HCT116 (cell line): ENCODE measurements around the gene COX7A1. TPM values are rescaled to one million over a fixed set of nuclear protein-coding genes. Genes with fewer than 3 reads are reported as not detected.

Experiments used
- ATAC-seq: fragments of 200-7000 bp; cut with Tn5 transposase; 2 replicates; pipeline ENCODE4 v1.9.1; 2020; ENCODE audit warnings: mild to moderate bottlenecking, moderate library complexity
- BruUV-seq: library from RNA; stranded (reverse); fragments of 400-500 nt; replicated peaks from 2 replicates; lab custom pipeline; 2021; lab: Mats Ljungman, UMichigan
- CTCF ChIA-PET: fragments of 300-600 bp; sonication (Branson Sonifier 250); formaldehyde crosslinking; loops from one replicate; lab custom pipeline; 2021; ENCODE audit warnings: antibody characterized with exemption; lab: Charles Lee
- POLR2A ChIA-PET: fragments of 300-600, 350-600 bp; sonication (Branson Sonifier 250); formaldehyde crosslinking; loops from one replicate; lab custom pipeline; 2021; ENCODE audit warnings: antibody characterized with exemption; lab: Charles Lee
- RAD21 ChIA-PET, 2 experiments: fragments of 300-600 bp; sonication (Branson Sonifier 250); formaldehyde crosslinking; loops; one replicate each; lab custom pipeline; 2023; ENCODE audit warnings: low total read pairs in 2 of 2; ENCODE audit not compliant: uncharacterized antibody in 2 of 2, unreplicated experiment in 2 of 2, low non-redundant PET in 1 of 2; lab: Charles Lee
- DNase-seq: peaks from one replicate; pipeline ENCODE4 v3.0.0-alpha.2; 2010; ENCODE audit warnings: low read depth, low spot score
- H2AFZ ChIP-seq: fragments of 200-600 bp; shearing (Covaris generic), sonication (generic); 2 replicates; pipeline ENCODE4 v1.6.1; 2017; ENCODE audit warnings: low read depth, mixed run types, mixed read lengths, antibody characterized with exemption, low read length; ENCODE audit not compliant: poor library complexity, severe bottlenecking
- H3K27ac ChIP-seq: 2 replicates; pipeline ENCODE4 v1.5.1; 2012; ENCODE audit warnings: low read depth, low read length
- H3K27me3 ChIP-seq: fragments of 200-600 bp; sonication (generic); 2 replicates; pipeline ENCODE4 v1.6.1; 2016; ENCODE audit warnings: mixed run types, low read length, mixed read lengths; ENCODE audit not compliant: insufficient read depth
- H3K36me3 ChIP-seq, 2 experiments: fragments of 200-500 bp in 1 of 2; fragments of 200-600 bp in 1 of 2; sonication (Bioruptor generic) in 1 of 2; sonication (generic) in 1 of 2; 2 replicates each; pipeline versions ENCODE4 v1.5.1 to v1.6.1; 2014 to 2016; ENCODE audit warnings: low read length in 2 of 2, inconsistent platforms in 1 of 2, mixed read lengths in 1 of 2, mixed run types in 1 of 2; ENCODE audit not compliant: insufficient read depth in 2 of 2, control insufficient read depth in 1 of 2
- H3K4me1 ChIP-seq, 2 experiments: fragments of 200-600 bp in 1 of 2; sonication (generic) in 1 of 2; 2 replicates each; pipeline versions ENCODE4 v1.5.1 to v1.6.1; 2012 to 2017; ENCODE audit warnings: low read length in 2 of 2, inconsistent platforms in 1 of 2, mild to moderate bottlenecking in 1 of 2, mixed read lengths in 1 of 2, mixed run types in 1 of 2, moderate library complexity in 1 of 2; ENCODE audit not compliant: insufficient read depth in 2 of 2, control insufficient read depth in 1 of 2
- H3K4me2 ChIP-seq: fragments of 200-600 bp; sonication (generic); 2 replicates; pipeline ENCODE4 v1.6.1; 2017; ENCODE audit warnings: mixed run types, low read length, mixed read lengths
- H3K4me3 ChIP-seq, 2 experiments: fragments of 200-600 bp in 1 of 2; sonication (generic) in 1 of 2; replicated peaks in 1 of 2; 2 replicates each; pipeline ENCODE4 v1.5.1; 2011 to 2016; ENCODE audit warnings: low read length in 2 of 2, control low read depth in 1 of 2, low read depth in 1 of 2, mild to moderate bottlenecking in 1 of 2, mixed read lengths in 1 of 2, mixed run types in 1 of 2
- H3K79me2 ChIP-seq: fragments of 200-600 bp; sonication (generic); 2 replicates; pipeline ENCODE4 v1.6.1; 2017; ENCODE audit warnings: mild to moderate bottlenecking, mixed run types, low read length, moderate library complexity, mixed read lengths; ENCODE audit not compliant: insufficient read depth
- H3K9ac ChIP-seq: fragments of 200-600 bp; sonication (generic); 2 replicates; pipeline ENCODE4 v1.6.1; 2016; ENCODE audit warnings: low read length, mixed read lengths
- H3K9me2 ChIP-seq: fragments of 200-600 bp; sonication (generic), shearing (Covaris generic); 2 replicates; pipeline ENCODE4 v1.6.1; 2017; ENCODE audit warnings: mixed run types, mild to moderate bottlenecking, moderate library complexity; ENCODE audit not compliant: insufficient read depth
- H3K9me3 ChIP-seq, 2 experiments: fragments of 200-500 bp in 1 of 2; fragments of 200-600 bp in 1 of 2; sonication (Bioruptor generic) in 1 of 2; sonication (generic) in 1 of 2; 2 replicates each; pipeline ENCODE4 v1.6.1; 2014 to 2017; ENCODE audit warnings: low read length in 2 of 2, mixed read lengths in 2 of 2, inconsistent platforms in 1 of 2, low read depth in 1 of 2, mild to moderate bottlenecking in 1 of 2, mixed run types in 1 of 2, moderate library complexity in 1 of 2; ENCODE audit not compliant: control insufficient read depth in 1 of 2, insufficient read depth in 1 of 2
- H4K20me1 ChIP-seq: fragments of 200-600 bp; sonication (generic), shearing (Covaris generic); 2 replicates; pipeline ENCODE4 v1.6.1; 2017; ENCODE audit warnings: mixed run types, mild to moderate bottlenecking, moderate library complexity; ENCODE audit not compliant: insufficient read depth
- CBX3 ChIP-seq: IDR thresholded peaks from 2 replicates; pipeline ENCODE4 v1.6.1; 2012; ENCODE audit warnings: low read depth
- EGR1 ChIP-seq: IDR thresholded peaks from 2 replicates; pipeline ENCODE4 v1.6.1; 2012; ENCODE audit warnings: low read depth
- JUND ChIP-seq: IDR thresholded peaks from 2 replicates; pipeline ENCODE4 v1.6.1; 2012
- POLR2A ChIP-seq: IDR thresholded peaks from 2 replicates; pipeline ENCODE4 v1.7.0; 2011; ENCODE audit warnings: borderline replicate concordance; ENCODE audit not compliant: insufficient read depth, insufficient read length; ENCODE audit errors: extremely low read depth
- POLR2AphosphoS5 ChIP-seq: IDR thresholded peaks from 2 replicates; pipeline ENCODE4 v1.6.1; 2011; ENCODE audit warnings: mild to moderate bottlenecking, low read depth, low read length, moderate library complexity
- SIN3A ChIP-seq: IDR thresholded peaks from 2 replicates; pipeline ENCODE4 v1.6.1; 2012; ENCODE audit warnings: low read depth
- SP1 ChIP-seq: IDR thresholded peaks from 2 replicates; pipeline ENCODE4 v1.6.1; 2012; ENCODE audit warnings: low read depth
- SRF ChIP-seq: IDR thresholded peaks from 2 replicates; pipeline ENCODE4 v1.6.1; 2012; ENCODE audit warnings: low read depth
- TCF7L2 ChIP-seq: IDR thresholded peaks from 2 replicates; pipeline ENCODE4 v1.7.0; 2011; ENCODE audit warnings: borderline replicate concordance, inconsistent platforms; ENCODE audit not compliant: insufficient read depth, insufficient read length; ENCODE audit errors: extremely low read depth
- YY1 ChIP-seq: IDR thresholded peaks from 2 replicates; pipeline ENCODE4 v1.6.1; 2011; ENCODE audit warnings: low read length, low read depth, moderate library complexity, mild to moderate bottlenecking; ENCODE audit not compliant: insufficient replicate concordance; ENCODE audit errors: extremely low read depth
- intact Hi-C: fragments of 100-400 bp; cut with micrococcal nuclease; formaldehyde crosslinking; loops from 2 replicates; pipeline ENCODE4 v1.10.0; 2022
- total RNA-seq: library from RNA; stranded (reverse); gene quantifications from one replicate; pipeline ENCODE4 v1.2.1, GENCODE V29; 2021; ENCODE audit not compliant: unreplicated experiment
- TF ChIP-seq, protein P1 (sequence below): IDR thresholded peaks from 2 replicates; pipeline ENCODE4 v1.6.1; 2011; ENCODE audit warnings: mild to moderate bottlenecking, low read length, moderate library complexity; ENCODE audit not compliant: insufficient replicate concordance; ENCODE audit errors: extremely low read depth
- TF ChIP-seq, protein P2 (sequence below): IDR thresholded peaks from 2 replicates; pipeline ENCODE4 v1.6.1; 2012

COX7A1 gene
- total RNA-seq, 1 experiment from 2014 or later, result not detected

DNA sequence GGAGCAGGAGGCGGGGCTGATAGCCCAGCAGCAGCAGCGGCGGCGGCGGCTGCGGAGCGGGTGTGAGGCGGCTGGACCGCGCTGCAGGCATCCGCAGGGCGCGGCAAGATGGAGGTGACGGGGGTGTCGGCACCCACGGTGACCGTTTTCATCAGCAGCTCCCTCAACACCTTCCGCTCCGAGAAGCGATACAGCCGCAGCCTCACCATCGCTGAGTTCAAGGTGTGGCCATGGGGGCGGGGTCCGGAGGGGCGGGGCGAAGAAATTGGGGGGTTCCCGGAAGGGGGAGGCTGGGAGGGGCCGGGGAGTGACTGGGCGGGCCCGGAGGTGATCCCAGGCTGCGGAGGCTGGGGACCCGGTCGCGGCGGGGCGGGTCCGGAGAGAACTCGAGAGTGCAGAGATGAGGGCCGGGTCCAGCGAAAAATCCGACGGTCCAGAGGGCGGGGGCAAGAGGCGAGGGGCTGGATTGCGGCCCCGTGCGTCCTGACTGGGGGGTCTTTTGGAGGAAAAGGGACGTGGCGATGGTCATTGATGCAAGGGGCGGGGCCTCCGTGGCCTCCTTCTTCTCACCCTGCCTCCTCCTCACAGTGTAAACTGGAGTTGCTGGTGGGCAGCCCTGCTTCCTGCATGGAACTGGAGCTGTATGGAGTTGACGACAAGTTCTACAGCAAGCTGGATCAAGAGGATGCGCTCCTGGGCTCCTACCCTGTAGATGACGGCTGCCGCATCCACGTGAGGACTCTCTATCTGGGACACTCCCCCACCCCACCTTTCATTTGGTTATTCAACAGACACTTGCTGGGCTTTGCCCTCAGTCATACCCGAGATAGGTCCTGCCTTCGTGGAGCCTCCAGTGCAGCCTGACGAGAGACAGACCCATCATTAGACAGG is 36.5 kb downstream of the COX7A1 start, which contains the start of gene TBCB:
TBCB (plus strand) TSS at position 16 of the 891 bp plus-strand sequence; CDS start at position 109, 93 bp downstream.
- Histone ChIP-seq H3K27ac (peak within 1 kb of the TSS; percentile 92), H3K9ac (peak within 1 kb of the TSS; percentile 86), H3K4me2 (peak within 1 kb of the TSS; percentile 95), H3K4me3 (peak within 1 kb of the TSS; percentile 82 to 99), H3K27me3 (no peaks in the 10 kb centered on the region), H3K79me2 (peaks cover 28% of the 10 kb centered on the region), H3K9me2 (no peaks in the 10 kb centered on the region), H4K20me1 (no peaks in the 10 kb centered on the region), H2AFZ (no peak within 1 kb of the TSS), H3K9me3 (no peaks in the 10 kb centered on the region), H3K36me3 (peaks cover 14 to 19% of the 10 kb centered on the region in 2 experiments; a peak in 3 of 4 replicates), H3K4me1 (peaks cover 7 to 27% of the 10 kb centered on the region in 2 experiments; a peak in 3 of 4 replicates)
- ChIA-PET RAD21 (interaction anchor here (0.6 to 1.2 kb wide), 2 partner anchors 56 to 296 kb away, joined by 3 to 4 read pairs; no protein-coding TSS in a partner anchor), CTCF (interaction anchor here (1.0 to 2.3 kb wide), 4 partner anchors 12 to 56 kb away, joined by 3 to 16 read pairs (median 4); no protein-coding TSS in a partner anchor), POLR2A (interaction anchor here (0.6 to 1.5 kb wide), 10 partner anchors 10 to 374 kb away, joined by 3 to 19 read pairs (median 4); partner anchors contain the start of genes CAPNS1, ZNF146, ZNF565 and ZNF566)
- BruUV-seq, result TSS peak; percentile 64
- TF ChIP-seq SIN3A (0 out of 2 replicates have a peak, but pooled peaks have one; percentile 1), JUND (no peak)
- ATAC-seq (peak; percentile 54), DNase-seq (no peak)
- intact Hi-C loops, result loop anchor here (5.0 to 10.0 kb wide), 2 partner anchors 43 to 111 kb away; partner anchors contain the start of gene SYNE4

DNA sequence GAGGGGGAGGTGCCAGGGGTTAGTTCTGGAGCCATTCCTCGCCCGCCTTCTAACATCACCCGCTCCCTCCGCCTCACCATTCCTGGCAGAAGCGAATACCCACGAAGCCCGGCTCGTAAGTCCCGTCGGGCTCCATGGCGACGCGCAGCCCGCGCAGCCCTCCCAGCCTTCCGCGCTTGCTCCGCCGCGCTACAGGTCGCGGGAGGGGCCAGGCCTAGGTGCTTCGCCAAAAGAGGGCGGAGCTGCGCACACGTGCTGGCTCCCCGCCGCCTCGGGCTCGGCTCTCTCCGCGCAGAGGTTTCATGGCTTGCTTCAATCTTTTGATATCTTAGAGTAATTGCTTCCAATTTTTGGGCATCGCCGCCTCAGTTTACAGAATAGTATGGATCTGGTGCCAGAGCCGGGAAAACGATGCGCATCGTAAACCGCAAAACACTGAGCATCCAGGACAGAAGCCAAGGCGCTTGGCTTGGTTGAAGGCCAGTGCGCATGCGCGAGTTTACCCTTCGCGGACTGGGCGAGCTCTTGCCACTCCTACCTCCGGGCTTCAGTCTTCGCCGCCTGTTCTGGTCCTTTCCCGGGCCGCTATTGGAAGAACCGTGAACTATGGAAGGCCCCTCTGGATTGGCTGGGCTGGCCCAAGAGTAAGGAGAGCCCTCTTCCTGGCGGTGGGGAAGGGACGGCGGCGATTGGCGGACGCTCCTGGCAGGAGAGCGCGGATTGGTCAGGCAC is 37.4 kb downstream of the COX7A1 start, which contains the start of gene POLR2I:
POLR2I (minus strand) TSS at position 155 of the 732 bp plus-strand sequence; CDS start at position 136, 19 bp downstream.
- Histone ChIP-seq H3K79me2 (peaks cover 28% of the 10 kb centered on the region), H3K4me3 (peak within 1 kb of the TSS; percentile 82 to 99), H3K9ac (peak within 1 kb of the TSS; percentile 86), H3K9me3 (no peaks in the 10 kb centered on the region), H3K4me2 (peak within 1 kb of the TSS; percentile 95), H2AFZ (no peak within 1 kb of the TSS), H3K27me3 (no peaks in the 10 kb centered on the region), H3K36me3 (peaks cover 14 to 19% of the 10 kb centered on the region in 2 experiments; a peak in 3 of 4 replicates), H4K20me1 (no peaks in the 10 kb centered on the region), H3K4me1 (peaks cover 7 to 27% of the 10 kb centered on the region in 2 experiments; a peak in 3 of 4 replicates), H3K27ac (peak within 1 kb of the TSS; percentile 92), H3K9me2 (no peaks in the 10 kb centered on the region)
- DNase-seq (peak; percentile 99), ATAC-seq (peak; percentile 92)
- ChIA-PET POLR2A (interaction anchor here (0.6 to 1.5 kb wide), 11 partner anchors 11 to 375 kb away, joined by 3 to 19 read pairs (median 4); partner anchors contain the start of genes CAPNS1, THAP8, ZNF146 and ZNF565), RAD21 (interaction anchor here (0.6 to 1.2 kb wide), 4 partner anchors 55 to 295 kb away, joined by 3 to 4 read pairs (median 4); partner anchors contain the start of gene SYNE4 (in 1 of the 2)), CTCF (interaction anchor here (1.0 to 2.3 kb wide), 4 partner anchors 13 to 55 kb away, joined by 3 to 16 read pairs (median 4); no protein-coding TSS in a partner anchor)
- BruUV-seq, result no TSS peak
- intact Hi-C loops, result loop anchor here (5.0 to 10.0 kb wide), 2 partner anchors 43 to 110 kb away; partner anchors contain the start of gene SYNE4
- no peak for TF ChIP-seq SRF
- no peak for TF ChIP-seq CBX3
- peak; percentile 90 for TF ChIP-seq POLR2A
- peak; percentile 83 for TF ChIP-seq SIN3A
- TF ChIP-seq EGR1, result no peak
- peak; percentile 84 for TF ChIP-seq POLR2AphosphoS5
- TF ChIP-seq, protein P1, sequence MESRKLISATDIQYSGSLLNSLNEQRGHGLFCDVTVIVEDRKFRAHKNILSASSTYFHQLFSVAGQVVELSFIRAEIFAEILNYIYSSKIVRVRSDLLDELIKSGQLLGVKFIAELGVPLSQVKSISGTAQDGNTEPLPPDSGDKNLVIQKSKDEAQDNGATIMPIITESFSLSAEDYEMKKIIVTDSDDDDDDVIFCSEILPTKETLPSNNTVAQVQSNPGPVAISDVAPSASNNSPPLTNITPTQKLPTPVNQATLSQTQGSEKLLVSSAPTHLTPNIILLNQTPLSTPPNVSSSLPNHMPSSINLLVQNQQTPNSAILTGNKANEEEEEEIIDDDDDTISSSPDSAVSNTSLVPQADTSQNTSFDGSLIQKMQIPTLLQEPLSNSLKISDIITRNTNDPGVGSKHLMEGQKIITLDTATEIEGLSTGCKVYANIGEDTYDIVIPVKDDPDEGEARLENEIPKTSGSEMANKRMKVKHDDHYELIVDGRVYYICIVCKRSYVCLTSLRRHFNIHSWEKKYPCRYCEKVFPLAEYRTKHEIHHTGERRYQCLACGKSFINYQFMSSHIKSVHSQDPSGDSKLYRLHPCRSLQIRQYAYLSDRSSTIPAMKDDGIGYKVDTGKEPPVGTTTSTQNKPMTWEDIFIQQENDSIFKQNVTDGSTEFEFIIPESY, result peak; percentile 73
- peak; percentile 88 for TF ChIP-seq SP1
- TF ChIP-seq, protein P2, sequence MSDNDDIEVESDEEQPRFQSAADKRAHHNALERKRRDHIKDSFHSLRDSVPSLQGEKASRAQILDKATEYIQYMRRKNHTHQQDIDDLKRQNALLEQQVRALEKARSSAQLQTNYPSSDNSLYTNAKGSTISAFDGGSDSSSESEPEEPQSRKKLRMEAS, result peak; percentile 100
- TF ChIP-seq TCF7L2, result peak; percentile 55
- peak; percentile 85 for TF ChIP-seq YY1
